ENCODE measurements around the gene CCDC188.
A peak's percentile ranks its signal among the peaks of the same experiment; 100 is the strongest.

The CCDC188 gene

DNA sequence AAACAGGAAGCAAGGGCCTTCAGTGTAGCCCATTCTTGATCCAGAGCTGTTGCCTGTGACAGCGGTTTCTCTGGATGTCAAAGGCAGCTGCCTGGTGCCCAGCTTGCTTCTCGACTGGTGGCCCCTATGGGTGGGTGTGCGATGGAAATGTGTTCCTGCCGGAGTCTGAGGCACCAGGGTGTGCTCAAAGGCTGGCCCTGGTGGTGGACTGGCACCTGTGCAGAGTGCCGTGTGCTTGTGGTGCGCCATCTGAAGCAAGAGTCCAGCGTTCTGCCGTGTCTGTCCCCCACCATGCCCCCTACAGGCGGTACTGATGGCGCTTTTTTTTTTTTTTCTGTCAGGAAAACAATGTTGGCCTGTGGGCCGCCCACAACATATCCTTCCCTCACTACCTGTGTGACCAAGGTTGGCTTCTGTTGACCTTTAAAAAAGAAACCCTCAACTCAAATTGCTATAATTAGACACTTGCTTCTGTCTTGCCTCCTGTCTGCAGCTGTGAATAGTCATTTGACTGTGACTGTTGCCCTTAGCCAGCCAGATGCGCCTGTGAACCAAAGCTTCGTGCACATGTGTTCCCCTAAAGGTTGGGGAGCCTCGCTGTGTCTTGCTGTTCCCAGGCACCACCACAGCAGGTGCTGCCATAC, 39.7 kb downstream of the CCDC188 start:
- no peak overlapping the region for H3K27ac ChIP-seq
- intact Hi-C loops (cut with DNase I; ENCODE audit: low total_unique reads) = no loop called here
- peaks cover 43 to 99% (median 78%) of the 10 kb centered on the region in 3 donors for H3K36me3 ChIP-seq

DNA sequence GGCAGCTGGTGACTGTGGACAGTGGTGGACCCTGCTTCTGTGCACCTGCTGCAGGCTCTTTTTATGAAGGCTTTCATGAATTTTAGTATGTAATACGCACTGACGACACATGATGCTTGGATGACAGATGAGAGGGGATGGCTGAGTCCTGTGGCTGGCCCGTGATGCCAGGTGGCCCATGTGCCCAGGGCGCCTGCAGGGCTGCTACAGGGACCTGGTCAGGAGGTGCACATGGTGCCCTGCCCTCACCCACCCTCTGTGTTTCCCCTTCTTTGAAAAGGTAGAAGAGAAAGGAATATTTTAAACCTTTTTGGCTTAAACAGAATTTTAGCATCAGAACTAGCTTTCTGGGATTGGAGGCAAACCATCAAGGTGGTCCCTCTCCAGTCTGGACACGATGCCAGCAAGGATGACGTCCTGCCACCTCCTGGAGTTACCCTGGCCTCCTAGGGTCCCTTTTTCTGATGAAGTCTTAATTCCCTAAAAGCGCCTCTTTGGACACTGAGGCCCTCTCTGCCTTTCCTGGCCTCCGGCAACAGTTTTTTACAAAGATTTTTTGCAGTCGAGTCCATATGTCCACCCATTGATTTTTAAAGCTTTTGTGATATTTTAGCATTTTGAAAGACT, 40.4 kb downstream of the CCDC188 start:
- Histone ChIP-seq H3K4me3 (no peak overlapping the region), H3K36me3 (peaks cover 50 to 99% (median 79%) of the 10 kb centered on the region in 3 donors), H3K9me3 (no peaks in the 10 kb centered on the region), H3K27ac (no peak overlapping the region), H3K27me3 (no peaks in the 10 kb centered on the region), H3K4me1 (peaks cover 0 to 4% (median under 1%) of the 10 kb centered on the region in 4 donors)
- TF ChIP-seq, protein P1, sequence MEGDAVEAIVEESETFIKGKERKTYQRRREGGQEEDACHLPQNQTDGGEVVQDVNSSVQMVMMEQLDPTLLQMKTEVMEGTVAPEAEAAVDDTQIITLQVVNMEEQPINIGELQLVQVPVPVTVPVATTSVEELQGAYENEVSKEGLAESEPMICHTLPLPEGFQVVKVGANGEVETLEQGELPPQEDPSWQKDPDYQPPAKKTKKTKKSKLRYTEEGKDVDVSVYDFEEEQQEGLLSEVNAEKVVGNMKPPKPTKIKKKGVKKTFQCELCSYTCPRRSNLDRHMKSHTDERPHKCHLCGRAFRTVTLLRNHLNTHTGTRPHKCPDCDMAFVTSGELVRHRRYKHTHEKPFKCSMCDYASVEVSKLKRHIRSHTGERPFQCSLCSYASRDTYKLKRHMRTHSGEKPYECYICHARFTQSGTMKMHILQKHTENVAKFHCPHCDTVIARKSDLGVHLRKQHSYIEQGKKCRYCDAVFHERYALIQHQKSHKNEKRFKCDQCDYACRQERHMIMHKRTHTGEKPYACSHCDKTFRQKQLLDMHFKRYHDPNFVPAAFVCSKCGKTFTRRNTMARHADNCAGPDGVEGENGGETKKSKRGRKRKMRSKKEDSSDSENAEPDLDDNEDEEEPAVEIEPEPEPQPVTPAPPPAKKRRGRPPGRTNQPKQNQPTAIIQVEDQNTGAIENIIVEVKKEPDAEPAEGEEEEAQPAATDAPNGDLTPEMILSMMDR (IDR thresholded peaks at IDR 0.05) = no peak
- intact Hi-C loops (cut with DNase I; ENCODE audit: low total_unique reads) = no loop called here
- no peak for DNase-seq

More for the DNA sequence above, 39.7 kb downstream of the CCDC188 start:
- no peak overlapping the region for H3K4me3 ChIP-seq
- TF ChIP-seq, protein P1 (IDR thresholded peaks at IDR 0.05) = peak; percentile 6 to 7
- H3K9me3 ChIP-seq = no peaks in the 10 kb centered on the region
- no peaks in the 10 kb centered on the region for H3K27me3 ChIP-seq
- peaks cover 0 to 11% (median 6%) of the 10 kb centered on the region in 4 donors for H3K4me1 ChIP-seq
- no peak for DNase-seq

DNA sequence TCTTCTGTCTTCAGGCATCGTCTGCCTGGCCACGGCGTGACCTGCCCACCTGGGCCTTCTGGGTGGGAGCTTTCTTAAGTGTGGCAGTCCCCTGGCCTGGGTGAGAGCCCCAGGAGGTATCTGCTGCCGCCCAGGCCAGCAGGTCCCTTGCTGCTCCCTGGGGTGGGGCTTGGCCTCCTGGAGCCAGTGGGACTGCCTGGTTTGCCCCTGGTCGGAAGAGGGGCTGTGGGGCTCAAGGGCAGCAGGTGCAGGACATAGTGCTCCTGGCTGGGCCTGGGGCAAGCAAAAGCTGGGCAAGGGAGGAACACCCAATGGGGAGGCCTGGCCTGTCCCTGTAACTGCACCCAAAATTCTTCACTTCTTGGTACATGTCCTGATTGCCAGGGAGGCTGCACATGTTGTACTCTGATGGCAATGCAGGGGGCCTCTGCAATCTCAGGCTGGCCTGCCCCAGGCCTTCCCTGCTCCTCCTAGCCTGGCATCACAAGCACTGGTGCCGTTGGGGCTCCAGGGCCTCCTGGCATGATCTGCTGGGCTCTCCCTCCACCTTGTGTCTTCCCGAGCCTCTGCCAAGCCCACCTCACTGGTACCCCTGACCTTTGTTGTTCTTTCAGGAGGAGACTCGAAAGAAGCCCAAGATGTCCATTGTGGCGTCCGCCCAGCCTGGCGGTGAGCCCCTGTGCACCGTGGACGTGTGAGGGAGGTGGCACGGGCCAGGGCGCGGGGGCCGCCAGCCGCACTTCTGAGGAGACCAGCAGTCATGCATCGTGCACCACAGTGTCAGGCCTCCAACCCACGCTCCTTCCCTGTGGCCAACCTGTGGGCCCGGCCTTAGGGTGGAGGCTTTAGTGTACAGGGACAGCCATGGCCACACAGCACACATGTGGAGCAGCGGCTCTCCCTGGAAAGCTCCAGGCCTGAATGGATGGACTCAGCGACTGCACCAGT, 41.2 kb downstream of the CCDC188 start:
- no peak overlapping the region for H3K27ac ChIP-seq
- intact Hi-C loops (cut with DNase I; ENCODE audit: low total_unique reads) = loop anchor here (2.0 kb wide), 1 partner anchor 21 kb away; no protein-coding TSS in a partner anchor
- TF ChIP-seq, protein P1 (IDR thresholded peaks at IDR 0.05) = no peak
- no peaks in the 10 kb centered on the region for H3K9me3 ChIP-seq
- H3K27me3 ChIP-seq = no peaks in the 10 kb centered on the region
- H3K4me1 ChIP-seq = no peaks in the 10 kb centered on the region
- peaks cover 57 to 100% (median 84%) of the 10 kb centered on the region in 3 donors for H3K36me3 ChIP-seq
- H3K4me3 ChIP-seq = no peak overlapping the region
- DNase-seq = no peak

DNA sequence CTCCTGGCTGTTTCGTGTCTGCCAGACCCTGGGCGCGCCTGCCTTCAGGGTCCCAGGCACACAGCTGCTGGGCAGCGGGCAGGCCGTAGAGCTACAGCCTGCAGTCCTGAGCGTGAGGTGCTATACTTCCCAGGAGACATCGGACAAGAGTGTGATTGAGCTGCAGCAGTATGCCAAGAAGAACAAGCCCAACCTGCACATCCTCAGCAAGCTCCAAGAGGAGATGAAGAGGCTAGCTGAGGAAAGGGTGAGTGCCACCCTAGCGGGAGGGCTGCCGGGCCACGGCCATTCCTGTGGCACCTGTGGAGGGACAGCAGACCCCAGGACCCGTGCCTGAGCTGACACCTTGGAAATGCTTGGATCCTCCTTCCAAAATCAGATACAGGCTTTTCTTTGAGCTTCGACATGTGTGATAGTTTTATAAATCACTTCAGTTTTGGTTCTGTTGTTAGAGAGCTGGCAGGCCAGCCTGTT, 42.1 kb downstream of the CCDC188 start:
- intact Hi-C loops (cut with DNase I; ENCODE audit: low total_unique reads) = loop anchor here (2.0 kb wide), 1 partner anchor 20 kb away; no protein-coding TSS in a partner anchor
- H3K27me3 ChIP-seq = no peaks in the 10 kb centered on the region
- no peaks in the 10 kb centered on the region for H3K9me3 ChIP-seq
- TF ChIP-seq, protein P1 (IDR thresholded peaks at IDR 0.05) = no peak
- H3K27ac ChIP-seq = no peak overlapping the region
- no peak for DNase-seq
- peaks cover 62 to 100% (median 79%) of the 10 kb centered on the region in 3 donors for H3K36me3 ChIP-seq
- H3K4me3 ChIP-seq = no peak overlapping the region
- no peaks in the 10 kb centered on the region for H3K4me1 ChIP-seq

All from tibial artery (tissue), 4 donors.